WERI-Rb-1 (cell line): ENCODE results near the gene ITSN1.

Source experiments
- DNase-seq: peaks from one replicate; pipeline ENCODE4 v3.0.0-alpha.2; 2020
- H3K27ac ChIP-seq: fragments of 250-450 bp; sonication (Bioruptor Pico); 2 replicates; pipeline ENCODE4 v1.5.1; 2020; ENCODE audit warnings: mild to moderate bottlenecking, moderate library complexity
- H3K27me3 ChIP-seq: fragments of 250-450 bp; sonication (Bioruptor Pico); 2 replicates; pipeline ENCODE4 v1.5.1; 2021; ENCODE audit warnings: mild to moderate bottlenecking, low read depth, moderate library complexity; ENCODE audit not compliant: insufficient read depth, severe bottlenecking
- H3K36me3 ChIP-seq: fragments of 250-450 bp; sonication (Bioruptor Pico); 2 replicates; pipeline ENCODE4 v1.5.1; 2020; ENCODE audit warnings: mild to moderate bottlenecking, moderate library complexity
- H3K4me3 ChIP-seq: 2 replicates; pipeline ENCODE4 v1.5.1; 2011; ENCODE audit warnings: low read depth, mild to moderate bottlenecking, control low read depth, low read length
- H3K9me3 ChIP-seq: fragments of 250-450 bp; sonication (Bioruptor Pico); 2 replicates; pipeline ENCODE4 v1.5.1; 2021; ENCODE audit warnings: mild to moderate bottlenecking, moderate library complexity; ENCODE audit not compliant: severe bottlenecking
- CTCF ChIP-seq: IDR thresholded peaks from 2 replicates; pipeline ENCODE4 v1.5.1; 2011; ENCODE audit warnings: low read depth, mild to moderate bottlenecking, control low read depth, inconsistent platforms, low read length

ITSN1 gene

GRCh38 chr21:33751533-33751932 lies 109.2 kb downstream of the ITSN1 start:
- no peak overlapping the region for H3K27ac ChIP-seq
- H3K9me3 ChIP-seq = peaks cover 9% of the 10 kb centered on the region
- H3K27me3 ChIP-seq = no peaks in the 10 kb centered on the region
- H3K36me3 ChIP-seq = peaks cover 3% of the 10 kb centered on the region; the same call in 1 of the 2 replicates
- H3K4me3 ChIP-seq = no peak overlapping the region
- TF ChIP-seq CTCF = no peak
- no peak for DNase-seq

GRCh38 chr21:33752260-33752659 lies 110.0 kb downstream of the ITSN1 start:
- DNase-seq = no peak
- Histone ChIP-seq H3K27ac (no peak overlapping the region), H3K27me3 (no peaks in the 10 kb centered on the region), H3K9me3 (peaks cover 3% of the 10 kb centered on the region), H3K4me3 (no peak overlapping the region), H3K36me3 (peaks cover 7% of the 10 kb centered on the region)
- no peak for TF ChIP-seq CTCF

- Histone ChIP-seq H3K4me3 (no peak overlapping the region), H3K27ac (no peak overlapping the region), H3K36me3 (peaks cover 7% of the 10 kb centered on the region), H3K27me3 (no peaks in the 10 kb centered on the region), H3K9me3 (no peaks in the 10 kb centered on the region)
- no peak for DNase-seq
- TF ChIP-seq CTCF = no peak
These were observed 111.6 kb downstream of the ITSN1 start for GRCh38 chr21:33753886-33754285.

GRCh38 chr21:33754481-33754880 lies 112.2 kb downstream of the ITSN1 start:
- no peaks in the 10 kb centered on the region for H3K9me3 ChIP-seq
- TF ChIP-seq CTCF = no peak
- no peak for DNase-seq

GRCh38 chr21:33755354-33755753 lies 113.1 kb downstream of the ITSN1 start:
- TF ChIP-seq CTCF = no peak
- no peak overlapping the region for H3K27ac ChIP-seq
- no peaks in the 10 kb centered on the region for H3K9me3 ChIP-seq
- no peak for DNase-seq
- H3K27me3 ChIP-seq = no peaks in the 10 kb centered on the region
- H3K4me3 ChIP-seq = no peak overlapping the region
- peaks cover 10% of the 10 kb centered on the region for H3K36me3 ChIP-seq

More at GRCh38 chr21:33754481-33754880, 112.2 kb downstream of the ITSN1 start:
- Histone ChIP-seq H3K36me3 (peaks cover 8% of the 10 kb centered on the region), H3K27me3 (no peaks in the 10 kb centered on the region), H3K27ac (no peak overlapping the region), H3K4me3 (no peak overlapping the region)
